DOHH2 (cell line): Measurements from ENCODE around the gene NAP1L4.

Experiments
- H3F3A ChIP-seq: fragments of 200-600 bp; sonication (generic), shearing (Covaris generic); 2 replicates; pipeline ENCODE4 v1.6.0; 2016; ENCODE audit warnings: antibody characterized with exemption, mild to moderate bottlenecking; ENCODE audit not compliant: control insufficient read depth, insufficient read depth
- H3K27ac ChIP-seq: fragments of 200-600 bp; sonication (generic); 2 replicates; pipeline ENCODE4 v1.5.1; 2014; ENCODE audit warnings: low read depth, mild to moderate bottlenecking, low read length, moderate library complexity
- H3K27me3 ChIP-seq: fragments of 200-600 bp; sonication (generic); 2 replicates; pipeline ENCODE4 v1.6.1; 2014; ENCODE audit warnings: mild to moderate bottlenecking, low read length, mixed read lengths; ENCODE audit not compliant: control insufficient read depth
- H3K36me3 ChIP-seq: fragments of 200-600 bp; sonication (generic); 2 replicates; pipeline ENCODE4 v1.6.1; 2014; ENCODE audit warnings: mild to moderate bottlenecking, low read length, moderate library complexity, mixed read lengths; ENCODE audit not compliant: control insufficient read depth
- H3K4me1 ChIP-seq: fragments of 200-600 bp; sonication (generic); 2 replicates; pipeline ENCODE4 v1.6.1; 2014; ENCODE audit warnings: mild to moderate bottlenecking, low read length, mixed read lengths; ENCODE audit not compliant: control insufficient read depth
- H3K4me2 ChIP-seq: fragments of 200-600 bp; sonication (generic); 2 replicates; pipeline ENCODE4 v1.6.0; 2014; ENCODE audit warnings: mild to moderate bottlenecking, low read length, moderate library complexity
- H3K4me3 ChIP-seq: fragments of 200-600 bp; sonication (generic); 2 replicates; pipeline ENCODE4 v1.5.1; 2014; ENCODE audit warnings: mild to moderate bottlenecking, low read length, mixed read lengths
- H3K79me2 ChIP-seq: fragments of 200-600 bp; sonication (generic); 2 replicates; pipeline ENCODE4 v1.6.1; 2014; ENCODE audit warnings: mild to moderate bottlenecking, low read length, mixed read lengths; ENCODE audit not compliant: control insufficient read depth
- H3K9me2 ChIP-seq: fragments of 200-600 bp; sonication (generic); replicated peaks from 2 replicates; pipeline ENCODE4 v1.6.1; 2014; ENCODE audit warnings: mild to moderate bottlenecking, low read length, mixed read lengths; ENCODE audit not compliant: control insufficient read depth
- H3K9me3 ChIP-seq: fragments of 200-600 bp; sonication (generic); 2 replicates; pipeline ENCODE4 v1.6.1; 2014; ENCODE audit warnings: antibody characterized with exemption, low read length, mixed read lengths; ENCODE audit not compliant: control insufficient read depth, insufficient read depth
- H4K20me1 ChIP-seq: fragments of 200-600 bp; sonication (generic); 2 replicates; pipeline ENCODE4 v1.6.0; 2014; ENCODE audit warnings: low read depth, mild to moderate bottlenecking, antibody characterized with exemption, low read length, moderate library complexity; ENCODE audit not compliant: control insufficient read depth, insufficient read depth
- EZH2phosphoT487 ChIP-seq: fragments of 200-600 bp; sonication (generic); IDR thresholded peaks from 2 replicates; pipeline ENCODE4 v1.6.1; 2017; ENCODE audit warnings: borderline replicate concordance, mild to moderate bottlenecking, antibody characterized with exemption, low read length, moderate library complexity, mixed read lengths
- TF ChIP-seq, protein P1 (sequence below): fragments of 200-600 bp; sonication (generic); IDR thresholded peaks from one replicate; pipeline ENCODE4 v1.5.1; 2014; ENCODE audit warnings: antibody characterized with exemption, mild to moderate bottlenecking, low read depth, low read length; ENCODE audit not compliant: poor library complexity, severe bottlenecking

Gene NAP1L4

DNA sequence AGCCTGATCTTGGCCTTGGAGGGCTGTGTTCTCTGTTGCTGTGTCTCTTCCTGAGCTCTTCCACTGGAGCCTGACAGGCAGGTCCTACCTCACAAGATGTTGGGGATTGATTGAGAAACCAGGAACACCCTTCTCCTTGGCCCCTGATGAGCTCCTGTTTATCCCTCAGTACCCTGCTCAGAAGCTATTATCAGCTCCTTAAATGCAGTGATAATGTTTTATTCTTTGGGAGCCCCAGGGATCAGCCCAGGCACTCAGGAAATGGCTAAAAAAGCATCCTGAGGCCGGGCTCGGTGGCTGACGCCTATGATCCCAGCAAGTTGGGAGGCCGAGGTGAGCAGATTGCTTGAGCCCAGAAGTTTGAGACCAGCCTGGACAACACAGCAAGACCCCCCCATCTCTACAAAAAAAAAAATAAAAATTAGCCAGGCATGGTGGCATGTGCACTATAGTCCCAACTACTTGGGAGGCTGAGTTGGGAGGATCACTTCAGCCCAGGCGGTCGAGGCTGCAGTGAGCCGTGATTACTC lies 58.0 kb downstream of the NAP1L4 start:
- Histone ChIP-seq H3K36me3 (no peaks in the 10 kb centered on the region), H3K9me3 (peaks cover 13% of the 10 kb centered on the region), H3K4me2 (no peak overlapping the region), H3K4me1 (peaks cover 10% of the 10 kb centered on the region), H4K20me1 (no peaks in the 10 kb centered on the region; the same call in 1 of the 2 replicates), H3F3A (peaks cover 7% of the 10 kb centered on the region), H3K9me2 (no peaks in the 10 kb centered on the region), H3K27me3 (peaks cover 15% of the 10 kb centered on the region), H3K27ac (no peak overlapping the region), H3K79me2 (no peaks in the 10 kb centered on the region), H3K4me3 (no peak overlapping the region)
- TF ChIP-seq, protein P1, sequence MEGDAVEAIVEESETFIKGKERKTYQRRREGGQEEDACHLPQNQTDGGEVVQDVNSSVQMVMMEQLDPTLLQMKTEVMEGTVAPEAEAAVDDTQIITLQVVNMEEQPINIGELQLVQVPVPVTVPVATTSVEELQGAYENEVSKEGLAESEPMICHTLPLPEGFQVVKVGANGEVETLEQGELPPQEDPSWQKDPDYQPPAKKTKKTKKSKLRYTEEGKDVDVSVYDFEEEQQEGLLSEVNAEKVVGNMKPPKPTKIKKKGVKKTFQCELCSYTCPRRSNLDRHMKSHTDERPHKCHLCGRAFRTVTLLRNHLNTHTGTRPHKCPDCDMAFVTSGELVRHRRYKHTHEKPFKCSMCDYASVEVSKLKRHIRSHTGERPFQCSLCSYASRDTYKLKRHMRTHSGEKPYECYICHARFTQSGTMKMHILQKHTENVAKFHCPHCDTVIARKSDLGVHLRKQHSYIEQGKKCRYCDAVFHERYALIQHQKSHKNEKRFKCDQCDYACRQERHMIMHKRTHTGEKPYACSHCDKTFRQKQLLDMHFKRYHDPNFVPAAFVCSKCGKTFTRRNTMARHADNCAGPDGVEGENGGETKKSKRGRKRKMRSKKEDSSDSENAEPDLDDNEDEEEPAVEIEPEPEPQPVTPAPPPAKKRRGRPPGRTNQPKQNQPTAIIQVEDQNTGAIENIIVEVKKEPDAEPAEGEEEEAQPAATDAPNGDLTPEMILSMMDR, result no peak
- TF ChIP-seq EZH2phosphoT487, result no peak

DNA sequence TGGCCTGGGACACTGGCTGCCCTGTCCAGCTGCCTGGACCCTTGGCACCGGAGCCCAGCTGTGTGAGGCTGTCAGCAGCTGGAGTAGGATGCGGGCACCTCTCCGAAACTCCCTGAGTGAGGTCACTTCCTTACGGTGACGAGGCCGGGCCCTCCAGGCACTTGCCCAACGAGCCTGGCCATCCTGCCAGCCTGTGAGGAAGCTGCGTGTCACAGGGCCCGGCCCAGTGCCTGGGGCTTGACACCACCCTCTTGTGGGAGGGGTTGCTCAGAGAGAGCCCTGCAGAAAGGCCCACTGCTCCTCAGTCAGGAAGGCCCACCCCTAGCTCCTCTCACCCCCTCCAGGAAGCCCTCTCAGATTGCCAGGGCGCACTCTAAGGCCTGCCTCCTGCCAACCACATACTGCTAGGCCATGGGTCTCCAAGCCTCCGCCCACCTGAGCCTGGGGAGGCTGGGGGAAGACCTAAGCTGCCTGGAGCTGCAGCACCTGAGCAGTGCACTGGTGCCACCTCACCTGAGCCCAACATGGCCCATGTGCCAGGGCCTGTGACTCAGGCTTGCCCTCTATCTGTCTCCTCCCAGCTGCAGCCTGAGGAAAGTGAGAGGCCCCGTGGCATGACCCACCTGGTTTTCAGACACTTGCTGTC lies 58.6 kb downstream of the NAP1L4 start:
- Histone ChIP-seq H3K9me2 (no peaks in the 10 kb centered on the region), H3F3A (0 out of 2 replicates have a peak, but pooled peaks cover 4% of the 10 kb centered on the region), H3K9me3 (peaks cover 7% of the 10 kb centered on the region; the same call in 1 of the 2 replicates), H3K27me3 (peaks cover 19% of the 10 kb centered on the region), H3K27ac (no peak overlapping the region), H3K4me3 (no peak overlapping the region), H3K79me2 (no peaks in the 10 kb centered on the region), H3K4me2 (no peak overlapping the region), H4K20me1 (no peaks in the 10 kb centered on the region; the same call in 1 of the 2 replicates), H3K36me3 (no peaks in the 10 kb centered on the region), H3K4me1 (peaks cover 10% of the 10 kb centered on the region)
- no peak for TF ChIP-seq EZH2phosphoT487
- TF ChIP-seq, protein P1, result no peak

DNA sequence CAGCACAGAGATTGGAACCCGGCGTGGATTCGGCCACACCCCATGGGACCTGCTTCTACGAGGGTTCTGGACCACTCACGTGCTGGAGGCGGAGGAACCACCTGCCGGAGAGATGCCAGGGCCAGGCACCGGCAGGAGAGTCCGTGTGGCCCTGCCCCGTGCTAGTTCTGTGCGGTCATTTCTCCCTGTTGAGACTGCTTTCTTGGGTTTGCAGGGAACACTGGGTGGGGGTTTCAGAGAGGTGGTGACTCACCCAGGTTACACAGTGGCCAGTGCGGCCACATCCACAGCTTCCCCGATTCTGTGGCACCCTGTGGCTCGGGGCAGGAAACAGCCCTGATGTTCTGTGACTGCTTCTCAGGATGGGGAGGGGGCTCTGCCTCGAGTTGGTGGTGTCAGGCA lies 59.3 kb downstream of the NAP1L4 start:
- Histone ChIP-seq H3K27ac (no peak overlapping the region), H3K27me3 (peaks cover 25% of the 10 kb centered on the region), H3K9me3 (peaks cover 5% of the 10 kb centered on the region; the same call in 1 of the 2 replicates), H3K79me2 (no peaks in the 10 kb centered on the region), H3F3A (0 out of 2 replicates have a peak, but pooled peaks cover 3% of the 10 kb centered on the region), H3K9me2 (no peaks in the 10 kb centered on the region), H3K4me2 (no peak overlapping the region), H3K36me3 (no peaks in the 10 kb centered on the region), H3K4me3 (no peak overlapping the region), H3K4me1 (peaks cover 10% of the 10 kb centered on the region), H4K20me1 (no peaks in the 10 kb centered on the region; the same call in 1 of the 2 replicates)
- TF ChIP-seq, protein P1, result no peak
- no peak for TF ChIP-seq EZH2phosphoT487
